ENCODE measurements around the gene TMSB4Y.

GRCh38 chrY:13704121-13704930 lies 627 bp downstream of the TMSB4Y start:
- TF ChIP-seq CTCF (IDR thresholded peaks at IDR 0.05; ENCODE audit: insufficient read depth, low read depth, low read length) (no peak), EZH2 (IDR thresholded peaks at IDR 0.05; ENCODE audit: insufficient read depth, low read length) (no peak)

Measured in astrocyte (in vitro differentiated cells and primary cell).